Nephron (organoid): ENCODE measurements around the gene MYO3B.

ENCODE experiments used
- H3K27ac Mint-ChIP-seq, 3 experiments: 2 replicates each; pipeline ENCODE4 v1.8.0; 2020; ENCODE audit warnings: mixed read lengths in 3 of 3, mild to moderate bottlenecking in 2 of 3, moderate library complexity in 1 of 3
- H3K27me3 Mint-ChIP-seq: 2 replicates; pipeline ENCODE4 v1.8.0; 2021; ENCODE audit warnings: low read depth, mild to moderate bottlenecking, moderate library complexity, mixed read lengths
- H3K36me3 Mint-ChIP-seq: 2 replicates; pipeline ENCODE4 v1.8.0; 2020; ENCODE audit warnings: low read depth, mixed read lengths
- H3K4me1 Mint-ChIP-seq: 2 replicates; pipeline ENCODE4 v1.8.0; 2020; ENCODE audit warnings: mixed read lengths
- H3K4me3 Mint-ChIP-seq, 3 experiments: 2 replicates each; pipeline ENCODE4 v1.8.0; 2020; ENCODE audit warnings: mild to moderate bottlenecking in 3 of 3, mixed read lengths in 3 of 3, moderate library complexity in 2 of 3
- H3K9me3 Mint-ChIP-seq: 2 replicates; pipeline ENCODE4 v1.8.0; 2020; ENCODE audit warnings: mixed read lengths
- TF ChIP-seq, protein P1 (sequence below), 3 experiments: fragments of 200-600 bp; sonication (generic); IDR thresholded peaks; one replicate each; pipeline ENCODE4 v1.5.0; 2021; ENCODE audit warnings: antibody characterized with exemption in 3 of 3; ENCODE audit not compliant: unreplicated experiment in 3 of 3

Gene MYO3B

DNA sequence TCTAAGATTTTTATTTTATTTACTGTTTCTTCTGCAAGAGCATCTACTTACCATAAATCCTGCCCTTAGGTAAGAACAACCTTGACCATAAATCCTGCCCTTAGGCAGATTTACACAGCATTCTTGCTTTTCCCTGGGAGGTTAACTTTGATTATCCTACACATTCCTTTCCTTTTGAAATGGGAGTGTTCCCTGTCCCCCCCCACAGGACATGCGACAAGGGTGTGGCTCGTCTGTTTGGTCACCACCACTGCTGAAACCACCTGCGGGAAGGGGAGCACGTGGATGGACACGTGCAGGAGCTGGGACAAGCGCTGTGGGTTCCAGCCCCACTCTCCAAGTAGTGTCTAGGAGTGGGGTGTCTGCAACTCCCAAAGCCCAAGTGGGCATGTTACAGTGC lies 297.9 kb downstream of the MYO3B start:
- Mint-ChIP-seq H3K9me3 (peaks cover 5% of the 10 kb centered on the region), H3K4me1 (no peaks in the 10 kb centered on the region), H3K27me3 (no peaks in the 10 kb centered on the region), H3K27ac (no peak overlapping the region), H3K36me3 (peaks cover 3% of the 10 kb centered on the region), H3K4me3 (no peak overlapping the region)
- TF ChIP-seq, protein P1, sequence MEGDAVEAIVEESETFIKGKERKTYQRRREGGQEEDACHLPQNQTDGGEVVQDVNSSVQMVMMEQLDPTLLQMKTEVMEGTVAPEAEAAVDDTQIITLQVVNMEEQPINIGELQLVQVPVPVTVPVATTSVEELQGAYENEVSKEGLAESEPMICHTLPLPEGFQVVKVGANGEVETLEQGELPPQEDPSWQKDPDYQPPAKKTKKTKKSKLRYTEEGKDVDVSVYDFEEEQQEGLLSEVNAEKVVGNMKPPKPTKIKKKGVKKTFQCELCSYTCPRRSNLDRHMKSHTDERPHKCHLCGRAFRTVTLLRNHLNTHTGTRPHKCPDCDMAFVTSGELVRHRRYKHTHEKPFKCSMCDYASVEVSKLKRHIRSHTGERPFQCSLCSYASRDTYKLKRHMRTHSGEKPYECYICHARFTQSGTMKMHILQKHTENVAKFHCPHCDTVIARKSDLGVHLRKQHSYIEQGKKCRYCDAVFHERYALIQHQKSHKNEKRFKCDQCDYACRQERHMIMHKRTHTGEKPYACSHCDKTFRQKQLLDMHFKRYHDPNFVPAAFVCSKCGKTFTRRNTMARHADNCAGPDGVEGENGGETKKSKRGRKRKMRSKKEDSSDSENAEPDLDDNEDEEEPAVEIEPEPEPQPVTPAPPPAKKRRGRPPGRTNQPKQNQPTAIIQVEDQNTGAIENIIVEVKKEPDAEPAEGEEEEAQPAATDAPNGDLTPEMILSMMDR (IDR thresholded peaks at IDR 0.05; ENCODE audit: unreplicated experiment in 3 of 3) = no peak

DNA sequence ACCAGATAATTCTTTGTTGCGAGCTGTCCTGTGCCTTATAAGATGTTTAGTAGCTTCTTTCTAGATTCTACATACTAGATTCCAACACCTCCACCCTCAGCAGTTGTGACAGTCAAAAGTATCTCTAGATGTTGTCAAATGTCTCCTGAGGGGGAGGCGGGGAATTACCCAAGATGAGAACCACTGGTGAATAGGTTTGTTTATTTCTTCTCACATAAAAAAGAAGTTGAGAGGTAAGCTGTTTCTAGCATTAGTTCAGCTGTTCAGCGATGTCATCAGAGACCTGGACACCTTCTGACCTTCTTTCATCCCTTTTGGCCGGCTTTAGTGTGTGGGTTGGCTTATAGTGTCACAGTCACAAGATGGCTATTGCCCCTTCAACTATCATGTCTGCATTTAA lies 299.7 kb downstream of the MYO3B start:
- Mint-ChIP-seq H3K4me3 (no peak overlapping the region), H3K27me3 (no peaks in the 10 kb centered on the region), H3K4me1 (no peaks in the 10 kb centered on the region), H3K36me3 (no peaks in the 10 kb centered on the region), H3K9me3 (no peaks in the 10 kb centered on the region), H3K27ac (no peak overlapping the region)
- TF ChIP-seq, protein P1 (IDR thresholded peaks at IDR 0.05; ENCODE audit: unreplicated experiment in 3 of 3) = no peak

- TF ChIP-seq, protein P1 (IDR thresholded peaks at IDR 0.05; ENCODE audit: unreplicated experiment in 3 of 3) = no peak
- Mint-ChIP-seq H3K27me3 (no peaks in the 10 kb centered on the region), H3K36me3 (no peaks in the 10 kb centered on the region), H3K9me3 (no peaks in the 10 kb centered on the region), H3K4me1 (peaks cover 8% of the 10 kb centered on the region), H3K27ac (no peak overlapping the region), H3K4me3 (no peak overlapping the region)
Measured at GRCh38 chr2:170481201-170481600, 303.3 kb downstream of the MYO3B start.

DNA sequence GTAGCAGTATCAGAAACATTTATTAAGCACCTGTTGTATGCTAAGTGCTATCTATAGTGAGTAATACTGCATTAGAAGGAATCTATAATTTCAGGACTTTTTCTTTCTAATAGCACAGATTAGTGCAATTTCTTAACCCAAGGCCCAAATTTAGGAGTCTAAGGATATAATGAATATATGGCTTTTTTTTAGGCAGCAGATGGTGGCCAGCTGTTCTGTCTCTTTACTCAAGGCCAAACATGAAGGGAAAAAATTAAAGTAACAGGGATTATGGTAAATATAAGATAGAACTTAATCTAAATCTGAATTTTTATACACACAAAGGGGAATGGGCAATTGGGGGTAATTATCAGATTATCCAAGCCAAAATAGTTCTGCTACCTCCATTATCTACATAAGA lies 306.6 kb downstream of the MYO3B start:
- TF ChIP-seq, protein P1 (IDR thresholded peaks at IDR 0.05; ENCODE audit: unreplicated experiment in 3 of 3) = no peak
- peaks cover 4% of the 10 kb centered on the region for H3K27me3 Mint-ChIP-seq
- H3K9me3 Mint-ChIP-seq = no peaks in the 10 kb centered on the region
- no peak overlapping the region for H3K27ac Mint-ChIP-seq
- peaks cover 8% of the 10 kb centered on the region for H3K4me1 Mint-ChIP-seq
- no peaks in the 10 kb centered on the region for H3K36me3 Mint-ChIP-seq
- no peak overlapping the region for H3K4me3 Mint-ChIP-seq

- no peaks in the 10 kb centered on the region for H3K9me3 Mint-ChIP-seq
- no peaks in the 10 kb centered on the region for H3K36me3 Mint-ChIP-seq
- peak overlapping the region in 2 of 3 experiments; percentile 22 to 45 for H3K27ac Mint-ChIP-seq
- TF ChIP-seq, protein P1 (IDR thresholded peaks at IDR 0.05; ENCODE audit: unreplicated experiment in 3 of 3) = no peak
- H3K4me3 Mint-ChIP-seq = no peak overlapping the region
- H3K4me1 Mint-ChIP-seq = peaks cover 8% of the 10 kb centered on the region
- H3K27me3 Mint-ChIP-seq = peaks cover 4% of the 10 kb centered on the region
Measured at GRCh38 chr2:170485254-170486026, 307.5 kb downstream of the MYO3B start.

DNA sequence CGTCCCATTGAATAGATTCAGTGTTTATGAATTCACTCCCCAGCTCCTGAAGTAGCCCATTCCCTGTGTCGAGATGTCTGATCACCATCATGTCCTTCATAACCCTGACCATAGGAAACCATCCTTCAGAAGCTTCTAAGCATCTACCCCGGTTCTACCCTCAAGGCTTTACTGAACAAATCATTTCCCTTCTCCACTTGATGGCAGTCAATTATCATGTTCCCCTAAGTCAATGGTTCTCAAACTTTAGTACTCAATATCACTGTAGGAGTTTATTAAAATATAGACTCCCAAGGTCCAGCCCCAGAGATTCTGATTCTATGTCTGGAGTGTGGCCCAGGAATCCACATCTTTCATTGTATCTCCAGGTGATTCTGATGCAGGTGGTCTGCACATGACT lies 308.8 kb downstream of the MYO3B start:
- TF ChIP-seq, protein P1 (IDR thresholded peaks at IDR 0.05; ENCODE audit: unreplicated experiment in 3 of 3) = no peak

More for the DNA sequence above, 308.8 kb downstream of the MYO3B start:
- Mint-ChIP-seq H3K9me3 (no peaks in the 10 kb centered on the region), H3K36me3 (no peaks in the 10 kb centered on the region), H3K4me1 (peaks cover 8% of the 10 kb centered on the region), H3K27ac (no peak overlapping the region), H3K4me3 (no peak overlapping the region), H3K27me3 (peaks cover 4% of the 10 kb centered on the region)
